ENCODE measurements around the gene NGEF. TPM values are rescaled to one million over a fixed set of nuclear protein-coding genes. Genes with fewer than 3 reads are reported as not detected.

Gene NGEF
- total RNA-seq, 4 donors from 2014 or later: 46.1 to 105 (median 68.8) TPM

GRCh38 chr2:232896111-232896510 lies 116.9 kb downstream of the NGEF start:
- Histone ChIP-seq H3K4me1 (no peaks in the 10 kb centered on the region), H3K9me3 (no peaks in the 10 kb centered on the region), H3K4me3 (no peak overlapping the region), H3K27ac (no peak overlapping the region), H3K27me3 (peaks cover 3% of the 10 kb centered on the region), H3K36me3 (no peaks in the 10 kb centered on the region)
- DNase-seq: no peak
- in situ Hi-C loops (cut with MboI; ENCODE audit: low pct_ligation_motif_present in 1 of 4, low pct_unique_long_range_greater_than_20kb in 1 of 4, low sequenced_read_pairs in 3 of 4) (no loop called here), intact Hi-C loops (cut with DNase I; ENCODE audit: low total_unique reads) (no loop called here)
- no peak for TF ChIP-seq POLR2AphosphoS5 (IDR thresholded peaks at IDR 0.05)
- TF ChIP-seq, protein P1, sequence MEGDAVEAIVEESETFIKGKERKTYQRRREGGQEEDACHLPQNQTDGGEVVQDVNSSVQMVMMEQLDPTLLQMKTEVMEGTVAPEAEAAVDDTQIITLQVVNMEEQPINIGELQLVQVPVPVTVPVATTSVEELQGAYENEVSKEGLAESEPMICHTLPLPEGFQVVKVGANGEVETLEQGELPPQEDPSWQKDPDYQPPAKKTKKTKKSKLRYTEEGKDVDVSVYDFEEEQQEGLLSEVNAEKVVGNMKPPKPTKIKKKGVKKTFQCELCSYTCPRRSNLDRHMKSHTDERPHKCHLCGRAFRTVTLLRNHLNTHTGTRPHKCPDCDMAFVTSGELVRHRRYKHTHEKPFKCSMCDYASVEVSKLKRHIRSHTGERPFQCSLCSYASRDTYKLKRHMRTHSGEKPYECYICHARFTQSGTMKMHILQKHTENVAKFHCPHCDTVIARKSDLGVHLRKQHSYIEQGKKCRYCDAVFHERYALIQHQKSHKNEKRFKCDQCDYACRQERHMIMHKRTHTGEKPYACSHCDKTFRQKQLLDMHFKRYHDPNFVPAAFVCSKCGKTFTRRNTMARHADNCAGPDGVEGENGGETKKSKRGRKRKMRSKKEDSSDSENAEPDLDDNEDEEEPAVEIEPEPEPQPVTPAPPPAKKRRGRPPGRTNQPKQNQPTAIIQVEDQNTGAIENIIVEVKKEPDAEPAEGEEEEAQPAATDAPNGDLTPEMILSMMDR (IDR thresholded peaks at IDR 0.05): no peak

DNA sequence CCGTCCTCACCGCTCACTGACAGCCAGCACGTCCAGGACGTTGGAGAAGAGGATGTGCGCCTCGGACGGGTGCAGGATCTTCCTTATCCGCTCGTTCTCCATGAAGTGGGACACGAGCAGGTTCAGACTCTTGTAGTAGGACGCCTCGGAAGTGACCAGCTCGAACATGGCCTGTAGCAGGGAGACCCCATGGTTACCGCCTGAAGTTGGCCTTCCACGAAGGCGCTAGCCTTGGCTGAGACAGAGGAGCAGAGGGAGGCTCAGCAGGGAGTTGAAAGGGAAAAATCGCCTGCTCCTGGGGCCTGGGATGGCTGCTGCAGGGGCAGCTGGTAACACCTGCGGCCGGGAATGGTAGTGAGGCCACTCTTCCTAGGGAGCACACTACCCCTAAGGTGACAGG lies 118.3 kb downstream of the NGEF start:
- 87% methylated on average over 19 of the region's 19 CpGs; no CpG with 5 or more reads in 1 of the 2 donors for WGBS, 2 donors (ENCODE audit: low coverage in 1 of 2)
- no peaks in the 10 kb centered on the region for H3K9me3 ChIP-seq
- in situ Hi-C loops (cut with MboI; ENCODE audit: low pct_ligation_motif_present in 1 of 4, low pct_unique_long_range_greater_than_20kb in 1 of 4, low sequenced_read_pairs in 3 of 4): no loop called here

DNA sequence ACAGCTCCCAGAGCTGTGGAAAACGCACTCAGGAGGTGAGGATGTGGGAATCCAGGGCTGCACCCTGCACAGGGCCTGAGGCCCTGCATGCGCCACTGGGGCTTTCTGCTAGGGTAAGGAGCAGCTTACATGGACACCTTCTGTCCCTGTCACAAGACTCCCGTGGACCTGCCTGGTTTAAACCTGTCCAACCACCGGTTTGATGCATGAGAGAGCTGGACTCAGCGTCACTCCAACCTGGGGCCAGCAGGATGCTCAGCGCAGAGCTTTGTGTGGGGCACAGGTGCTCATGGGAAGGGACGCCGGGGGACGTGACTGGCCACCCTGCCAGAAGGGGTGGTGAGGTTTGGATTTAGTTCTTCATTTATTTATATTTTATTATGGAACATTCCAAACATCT lies 118.8 kb downstream of the NGEF start:
- intact Hi-C loops (cut with DNase I; ENCODE audit: low total_unique reads): no loop called here
- H3K4me3 ChIP-seq: no peak overlapping the region
- 91 to 100% methylated on average over 4 to 9 of the region's 9 CpGs for WGBS, 2 donors (ENCODE audit: low coverage in 1 of 2)
- DNase-seq: no peak
- no peak overlapping the region for H3K27ac ChIP-seq
- in situ Hi-C loops (cut with MboI; ENCODE audit: low pct_ligation_motif_present in 1 of 4, low pct_unique_long_range_greater_than_20kb in 1 of 4, low sequenced_read_pairs in 3 of 4): no loop called here
- no peaks in the 10 kb centered on the region for H3K4me1 ChIP-seq
- H3K36me3 ChIP-seq: no peaks in the 10 kb centered on the region
- H3K9me3 ChIP-seq: no peaks in the 10 kb centered on the region
- peaks cover 5% of the 10 kb centered on the region for H3K27me3 ChIP-seq
- TF ChIP-seq, protein P1 (IDR thresholded peaks at IDR 0.05): no peak
- TF ChIP-seq EP300 (IDR thresholded peaks at IDR 0.05; ENCODE audit: low read depth) (no peak), POLR2A (IDR thresholded peaks at IDR 0.05) (no peak), POLR2AphosphoS5 (IDR thresholded peaks at IDR 0.05) (no peak)

More for the DNA sequence above, 118.3 kb downstream of the NGEF start:
- TF ChIP-seq EP300 (IDR thresholded peaks at IDR 0.05; ENCODE audit: low read depth): no peak
- H3K27me3 ChIP-seq: peaks cover 5% of the 10 kb centered on the region
- no peaks in the 10 kb centered on the region for H3K4me1 ChIP-seq
- H3K4me3 ChIP-seq: no peak overlapping the region
- no peak overlapping the region for H3K27ac ChIP-seq
- intact Hi-C loops (cut with DNase I; ENCODE audit: low total_unique reads): no loop called here
- DNase-seq: no peak
- no peaks in the 10 kb centered on the region for H3K36me3 ChIP-seq

DNA sequence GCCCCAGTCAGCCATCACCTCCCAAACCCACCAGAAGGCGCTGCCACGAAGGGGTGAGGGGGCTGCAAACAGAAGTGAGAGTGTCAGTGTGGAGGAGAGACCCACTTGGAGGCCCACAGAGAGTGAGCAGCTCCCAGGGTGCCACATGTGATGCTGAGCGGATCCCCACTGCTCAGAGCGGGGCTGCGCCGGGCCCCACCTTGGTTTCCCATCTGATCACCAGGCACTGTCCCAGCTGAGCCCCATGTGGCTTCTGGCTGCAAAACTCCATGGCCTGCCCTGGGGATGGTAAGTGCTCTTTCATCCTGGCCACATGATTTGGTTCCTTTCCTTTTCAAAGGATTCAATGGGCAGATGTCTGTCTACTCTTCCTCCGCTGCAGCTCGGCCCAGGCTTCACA lies 119.2 kb downstream of the NGEF start:
- no peak for DNase-seq
- intact Hi-C loops (cut with DNase I; ENCODE audit: low total_unique reads) (no loop called here), in situ Hi-C loops (cut with MboI; ENCODE audit: low pct_ligation_motif_present in 1 of 4, low pct_unique_long_range_greater_than_20kb in 1 of 4, low sequenced_read_pairs in 3 of 4) (no loop called here)
- TF ChIP-seq, protein P1 (IDR thresholded peaks at IDR 0.05): no peak
- no peak for TF ChIP-seq POLR2A (IDR thresholded peaks at IDR 0.05)
- TF ChIP-seq POLR2AphosphoS5 (IDR thresholded peaks at IDR 0.05): no peak
- no peak for TF ChIP-seq EP300 (IDR thresholded peaks at IDR 0.05; ENCODE audit: low read depth)
- H3K36me3 ChIP-seq: no peaks in the 10 kb centered on the region
- H3K4me1 ChIP-seq: no peaks in the 10 kb centered on the region
- 88% methylated on average over 8 of the region's 8 CpGs; no CpG with 5 or more reads in 1 of the 2 donors for WGBS, 2 donors (ENCODE audit: low coverage in 1 of 2)
- H3K9me3 ChIP-seq: no peaks in the 10 kb centered on the region
- H3K27ac ChIP-seq: no peak overlapping the region
- peaks cover 5% of the 10 kb centered on the region for H3K27me3 ChIP-seq
- no peak overlapping the region for H3K4me3 ChIP-seq

GRCh38 chr2:232892843-232893242 lies 120.2 kb downstream of the NGEF start:
- Histone ChIP-seq H3K27me3 (peaks cover 5% of the 10 kb centered on the region), H3K9me3 (no peaks in the 10 kb centered on the region), H3K4me1 (no peaks in the 10 kb centered on the region), H3K36me3 (no peaks in the 10 kb centered on the region), H3K4me3 (no peak overlapping the region), H3K27ac (no peak overlapping the region)
- in situ Hi-C loops (cut with MboI; ENCODE audit: low pct_ligation_motif_present in 1 of 4, low pct_unique_long_range_greater_than_20kb in 1 of 4, low sequenced_read_pairs in 3 of 4) (no loop called here), intact Hi-C loops (cut with DNase I; ENCODE audit: low total_unique reads) (no loop called here)
- TF ChIP-seq, protein P1 (IDR thresholded peaks at IDR 0.05): no peak
- TF ChIP-seq EP300 (IDR thresholded peaks at IDR 0.05; ENCODE audit: low read depth): no peak
- TF ChIP-seq POLR2AphosphoS5 (IDR thresholded peaks at IDR 0.05): no peak
- no peak for TF ChIP-seq POLR2A (IDR thresholded peaks at IDR 0.05)
- 90% methylated on average over 20 of the region's 20 CpGs; no CpG with 5 or more reads in 1 of the 2 donors for WGBS, 2 donors (ENCODE audit: low coverage in 1 of 2)
- no peak for DNase-seq

All from transverse colon (tissue), 4 donors.